T47D (cell line): ENCODE data around the gene CD72.
"Not testable (repeated sequence)": the region's sequence is repeated elsewhere in the genome, so short reads cannot be mapped to it uniquely, and the experiment has no call there.

Source experiments
- DNase-seq, 2 experiments: peaks; one replicate each; pipeline versions ENCODE4 v3.0.0 to v3.0.0-alpha.2; 2011 to 2012; ENCODE audit warnings: low read depth in 1 of 2, low spot score in 1 of 2
- JUND ChIP-seq: IDR thresholded peaks from 2 replicates; pipeline ENCODE4 v1.6.1; 2012; ENCODE audit warnings: low read depth
- in situ Hi-C: cut with HindIII; loops from 2 replicates; pipeline ENCODE4 v1.10.0; 2016; ENCODE audit warnings: low sequenced_read_pairs, low pct_unique_long_range_greater_than_20kb

Gene CD72

DNA sequence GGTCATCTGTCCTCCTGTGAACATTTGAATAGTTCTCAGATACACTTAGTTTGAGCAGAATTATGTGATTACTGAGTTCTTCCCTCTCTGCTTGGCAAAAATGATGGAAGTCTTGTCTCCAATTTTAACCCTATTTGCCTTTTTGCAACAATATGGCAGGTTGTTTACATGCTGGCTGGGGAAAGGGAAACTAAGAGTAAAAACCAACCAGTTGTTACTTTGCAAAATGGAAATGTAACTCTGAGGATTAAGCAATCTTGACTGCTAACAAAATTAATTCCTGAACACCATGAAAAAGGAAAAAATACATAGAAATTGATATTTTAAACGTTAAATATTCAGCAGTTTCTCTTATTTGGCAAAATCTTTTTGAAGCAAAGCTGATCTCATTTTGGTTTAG lies 21.4 kb upstream of the CD72 start:
- TF ChIP-seq JUND, result no peak
- DNase-seq, result no peak
- in situ Hi-C loops, result no loop called here

- DNase-seq, in situ Hi-C loops: not testable (repeated sequence)
Measured at GRCh38 chr9:35639225-35639624, 21.0 kb upstream of the CD72 start.

- in situ Hi-C loops, DNase-seq: not testable (repeated sequence)
Measured at GRCh38 chr9:35638751-35639150, 20.5 kb upstream of the CD72 start.

- in situ Hi-C loops, DNase-seq: not testable (repeated sequence)
Measured at GRCh38 chr9:35637427-35637955, 19.3 kb upstream of the CD72 start.

DNA sequence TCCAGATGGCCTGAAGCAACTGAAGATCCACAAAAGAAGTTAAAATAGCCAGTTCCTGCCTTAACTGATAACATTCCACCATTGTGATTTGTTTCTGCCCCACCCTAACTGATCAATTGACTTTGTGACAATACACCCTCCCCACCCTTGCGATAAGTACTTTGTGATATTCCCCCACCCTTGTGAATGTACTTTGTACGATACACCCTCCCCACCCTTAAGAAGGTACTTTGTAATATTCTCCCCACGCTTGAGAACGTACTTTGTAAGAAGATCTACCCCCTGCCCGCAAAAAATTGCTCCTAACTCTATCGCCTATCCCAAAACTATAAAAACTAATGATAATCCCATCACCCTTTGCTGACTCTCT lies 18.6 kb upstream of the CD72 start:
- in situ Hi-C loops, DNase-seq: not testable (repeated sequence)

DNA sequence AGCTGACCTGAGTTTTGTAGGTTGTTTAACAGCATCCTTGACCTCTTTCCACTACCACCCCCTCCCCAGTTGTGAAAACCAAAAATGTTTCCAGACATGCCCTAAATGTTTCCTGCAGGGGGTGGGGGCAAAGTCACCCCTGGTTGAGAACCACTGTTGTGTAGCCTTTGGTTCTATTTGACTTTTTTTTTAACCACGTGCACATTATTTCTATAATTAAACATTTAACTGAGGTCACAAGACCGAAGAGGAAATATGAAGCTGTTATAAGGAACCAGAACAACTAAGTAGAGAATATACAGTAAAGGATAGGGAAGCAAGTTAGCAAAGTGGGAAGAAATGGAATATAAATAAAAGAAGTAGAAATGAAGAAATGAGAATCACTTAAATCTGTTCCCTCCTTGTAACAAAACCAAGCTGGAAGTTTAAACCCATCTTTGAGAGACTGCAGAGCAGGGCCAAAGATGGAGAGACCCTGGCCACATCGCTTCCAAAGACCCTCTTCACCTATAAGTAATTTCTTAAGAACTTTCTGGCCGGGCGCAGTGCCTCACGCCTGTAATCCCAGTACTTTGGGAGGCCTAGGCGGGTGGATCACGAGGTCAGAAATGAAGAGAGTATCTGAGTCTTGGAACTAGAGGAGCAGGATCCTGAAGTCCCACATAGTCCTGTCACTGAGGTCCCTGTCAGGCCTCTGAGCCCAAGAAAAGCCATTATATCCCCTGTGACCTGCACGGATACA lies 18.1 kb upstream of the CD72 start:
- TF ChIP-seq JUND, result no peak

DNA sequence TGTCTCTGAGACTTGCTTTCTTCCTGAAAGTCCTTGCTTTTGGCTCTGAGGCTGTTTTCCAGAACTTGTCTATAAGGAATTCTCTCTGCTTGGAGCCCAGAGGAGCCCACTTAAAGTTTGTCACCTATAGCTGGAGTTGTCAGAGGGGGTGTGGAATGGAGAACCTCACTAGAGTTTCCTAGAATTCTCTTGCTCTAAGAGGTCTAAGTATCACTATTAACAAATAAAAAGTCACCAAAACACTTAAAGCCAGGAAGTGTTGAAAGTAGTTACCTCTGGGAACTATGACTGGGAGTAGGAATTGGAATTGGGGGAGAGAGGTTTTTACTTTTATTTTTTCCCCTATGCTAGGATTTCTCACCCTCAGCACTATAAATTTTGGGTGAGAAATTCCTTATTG lies 17.5 kb upstream of the CD72 start:
- DNase-seq, result no peak
- in situ Hi-C loops, result no loop called here
- no peak for TF ChIP-seq JUND

More for the DNA sequence above, 18.1 kb upstream of the CD72 start:
- DNase-seq, result no peak
- in situ Hi-C loops, result no loop called here

- in situ Hi-C loops, result no loop called here
- DNase-seq, result no peak
- TF ChIP-seq JUND, result no peak
Measured at GRCh38 chr9:35629597-35629996, 11.4 kb upstream of the CD72 start.

DNA sequence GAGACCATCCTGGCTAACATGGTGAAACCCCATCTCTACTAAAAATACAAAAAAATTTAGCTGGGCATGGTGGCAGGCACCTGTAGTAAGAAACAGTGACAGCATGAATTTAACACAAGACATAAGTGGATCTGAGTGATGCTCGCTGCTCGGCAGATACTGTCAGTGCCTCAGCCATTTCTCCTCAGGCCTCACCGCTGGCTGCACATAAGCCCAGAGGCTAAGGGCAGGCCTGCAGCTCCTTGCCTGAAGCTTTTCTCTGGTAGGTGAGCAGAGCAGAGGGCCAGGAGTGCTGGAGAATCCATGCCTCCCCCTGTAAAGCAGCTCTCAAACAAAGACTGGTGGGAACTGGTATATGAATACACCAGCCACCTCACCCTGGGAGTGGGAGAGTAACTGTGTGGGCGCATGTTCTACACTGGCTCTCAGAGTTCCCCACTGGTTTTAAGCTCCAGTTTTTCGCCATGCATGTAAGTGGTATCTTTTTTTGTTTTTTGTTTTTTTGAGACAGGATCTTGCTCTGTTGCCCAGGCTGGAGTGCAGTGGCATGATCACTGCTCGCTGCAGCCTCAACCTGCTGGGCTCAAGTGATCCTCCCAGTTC lies 10.3 kb upstream of the CD72 start:
- no peak for TF ChIP-seq JUND
- in situ Hi-C loops, result no loop called here
- DNase-seq, result no peak

DNA sequence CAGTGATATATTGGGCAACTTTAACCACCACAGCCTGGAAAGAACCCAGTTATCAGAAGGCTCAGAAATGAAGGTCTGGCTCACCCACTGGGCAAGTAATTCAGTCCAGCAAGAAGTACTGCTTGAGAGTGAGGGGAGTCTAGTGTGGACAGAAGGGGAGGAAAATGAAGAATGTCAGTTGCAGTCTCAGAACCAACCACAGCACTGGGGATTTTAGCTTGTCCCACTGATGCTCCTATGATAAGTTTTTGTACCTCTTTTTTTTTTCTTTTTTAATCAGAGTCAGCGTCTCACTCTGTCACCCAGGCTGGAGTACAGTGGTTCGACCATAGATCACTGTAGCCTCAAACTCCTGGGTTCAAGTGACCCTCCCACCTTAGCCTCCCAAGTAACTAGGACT lies 9.4 kb upstream of the CD72 start:
- DNase-seq, result no peak
- no peak for TF ChIP-seq JUND
- in situ Hi-C loops, result no loop called here

DNA sequence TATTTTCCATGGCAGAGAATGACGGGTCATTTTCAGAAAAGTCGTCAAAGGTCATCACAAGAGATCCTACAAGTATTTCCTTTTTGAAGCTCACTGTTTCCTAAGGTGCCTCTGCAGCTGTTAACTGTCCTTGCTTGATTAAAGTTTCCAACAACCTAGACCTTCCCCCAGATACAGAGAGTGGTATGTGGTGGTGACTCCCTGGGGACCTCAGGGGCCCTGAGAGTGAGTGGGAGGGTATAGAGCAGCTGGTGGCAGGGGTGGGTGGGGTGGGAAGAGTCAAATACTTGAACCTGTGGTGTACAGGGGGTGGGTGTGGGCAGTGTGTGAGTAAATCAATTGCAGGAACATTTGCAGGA lies 1.6 kb upstream of the CD72 start:
- TF ChIP-seq JUND, result no peak
- DNase-seq, result no peak
- in situ Hi-C loops, result no loop called here

DNA sequence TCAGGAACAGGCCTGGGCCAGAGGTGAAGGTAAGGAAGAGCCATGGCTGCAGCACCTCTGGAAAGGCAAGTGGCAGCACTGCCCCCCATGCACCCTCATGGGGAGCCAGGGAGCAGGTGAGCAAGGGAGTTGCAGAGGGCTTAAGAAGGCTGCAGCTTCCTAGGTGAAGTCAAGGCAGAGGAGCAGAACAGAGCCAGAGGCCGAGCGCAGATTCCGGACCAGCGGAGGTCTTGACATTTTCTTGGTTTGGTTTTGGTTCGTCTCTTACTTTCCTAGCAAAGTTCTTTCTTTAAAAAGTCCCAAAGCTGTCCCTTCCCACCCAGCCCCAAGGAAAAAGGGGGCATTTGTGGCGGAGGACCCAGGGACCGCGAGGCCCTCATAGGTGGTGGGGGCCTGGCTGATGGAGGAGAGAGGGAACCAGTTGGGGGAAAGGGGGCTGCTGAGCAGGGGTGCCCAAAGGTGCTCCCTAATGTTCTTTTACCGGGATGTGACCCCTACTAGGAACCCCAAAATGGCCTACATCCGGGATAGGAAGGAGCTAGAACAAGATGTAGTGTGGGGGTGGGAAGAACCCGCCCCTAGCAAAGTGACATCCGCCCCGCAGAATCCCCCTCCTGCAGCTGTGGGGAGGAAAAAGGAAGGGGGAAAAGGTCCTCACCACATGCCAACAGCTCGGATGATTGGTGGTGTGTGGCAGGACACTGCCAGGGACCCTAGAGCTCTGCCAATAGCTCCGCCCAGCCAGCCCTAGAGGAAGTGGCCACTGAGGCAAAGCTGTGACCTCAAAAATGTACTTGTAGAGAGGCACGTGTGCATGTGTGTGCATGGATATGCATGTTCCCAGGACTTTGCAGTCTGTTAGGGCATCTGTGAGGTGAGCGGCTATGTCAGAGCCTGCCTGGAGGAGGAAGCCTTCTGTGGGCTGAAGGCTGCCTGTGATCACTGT lies 914 bp upstream of the CD72 start:
- in situ Hi-C loops, result no loop called here
- no peak for TF ChIP-seq JUND

DNA sequence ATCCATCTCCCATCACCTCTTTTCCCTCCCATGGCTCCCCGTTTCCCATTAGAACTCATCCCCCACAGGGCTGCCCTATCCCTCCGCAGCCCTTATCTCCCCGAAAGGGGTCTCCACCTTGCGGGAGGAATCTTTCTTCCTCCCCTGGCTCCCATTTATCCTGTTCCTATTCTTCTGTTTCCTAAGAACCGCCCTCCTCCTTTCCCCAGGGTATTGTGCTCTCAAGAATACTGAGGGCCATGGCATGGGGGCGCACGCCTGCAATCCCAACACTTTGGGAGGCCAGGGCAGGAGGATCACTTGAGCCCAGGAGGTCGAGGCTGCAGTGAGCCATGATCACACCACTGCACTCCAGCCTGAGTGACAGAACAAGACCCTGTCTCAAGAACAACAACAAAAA lies 665 bp downstream of the CD72 start:
- no peak for DNase-seq
- TF ChIP-seq JUND, result no peak
- in situ Hi-C loops, result no loop called here

More for the DNA sequence above, 914 bp upstream of the CD72 start:
- no peak for DNase-seq
